Endothelial cell of hepatic sinusoid (primary cell): ENCODE data around the gene TCP1.
"Not testable (repeated sequence)": the region's sequence is repeated elsewhere in the genome, so short reads cannot be mapped to it uniquely, and the experiment has no call there.

Experiments
- in situ Hi-C: cut with HindIII; loops from 2 replicates; pipeline ENCODE4 v1.10.0; 2017; ENCODE audit warnings: low sequenced_read_pairs

The TCP1 gene

GRCh38 chr6:159745081-159745480, 44.3 kb downstream of the TCP1 start:
- in situ Hi-C loops: no loop called here

GRCh38 chr6:159742165-159742564, 47.2 kb downstream of the TCP1 start:
- in situ Hi-C loops: no loop called here

- in situ Hi-C loops: loop anchor here (5.0 kb wide), 1 partner anchor 43 kb away; no protein-coding TSS in a partner anchor
Observed at GRCh38 chr6:159739341-159739740, 50.1 kb downstream of the TCP1 start.

GRCh38 chr6:159736908-159737307, 52.5 kb downstream of the TCP1 start:
- in situ Hi-C loops: loop anchor here (5.0 kb wide), 1 partner anchor 45 kb away; no protein-coding TSS in a partner anchor

- in situ Hi-C loops: not testable (repeated sequence)
Observed at GRCh38 chr6:159733395-159733794, 56.0 kb downstream of the TCP1 start.

- in situ Hi-C loops: not testable (repeated sequence)
Observed at GRCh38 chr6:159732550-159732949, 56.9 kb downstream of the TCP1 start.

GRCh38 chr6:159730332-159730676, 59.1 kb downstream of the TCP1 start:
- in situ Hi-C loops: no loop called here

- in situ Hi-C loops: no loop called here
Observed at GRCh38 chr6:159729598-159730331, 59.6 kb downstream of the TCP1 start.

GRCh38 chr6:159728531-159728964, 60.9 kb downstream of the TCP1 start:
- in situ Hi-C loops: no loop called here
